ENCODE results near the gene KLHL13.

KLHL13 gene

DNA sequence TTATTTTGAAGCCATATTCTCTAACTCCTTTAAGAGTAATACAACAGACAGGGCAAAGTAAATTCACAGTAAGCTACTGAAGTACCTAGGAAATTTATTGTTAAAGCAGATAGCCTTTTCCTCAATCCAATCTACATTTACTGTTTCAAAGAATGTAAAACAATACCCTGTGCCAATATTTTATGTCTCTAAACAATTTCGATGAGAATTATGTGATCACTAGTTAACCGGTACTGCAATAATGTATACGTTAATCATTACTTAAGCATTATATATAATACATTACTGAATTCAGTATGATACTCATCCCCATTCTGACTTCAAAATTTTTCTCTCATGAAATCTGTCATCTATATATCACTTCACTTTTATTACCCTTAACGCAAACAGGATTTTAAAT lies 28.5 kb downstream of the KLHL13 start:
- no peak for TF ChIP-seq EZH2 (IDR thresholded peaks at IDR 0.05; ENCODE audit: borderline replicate concordance, low read length)
- TF ChIP-seq, protein P1, sequence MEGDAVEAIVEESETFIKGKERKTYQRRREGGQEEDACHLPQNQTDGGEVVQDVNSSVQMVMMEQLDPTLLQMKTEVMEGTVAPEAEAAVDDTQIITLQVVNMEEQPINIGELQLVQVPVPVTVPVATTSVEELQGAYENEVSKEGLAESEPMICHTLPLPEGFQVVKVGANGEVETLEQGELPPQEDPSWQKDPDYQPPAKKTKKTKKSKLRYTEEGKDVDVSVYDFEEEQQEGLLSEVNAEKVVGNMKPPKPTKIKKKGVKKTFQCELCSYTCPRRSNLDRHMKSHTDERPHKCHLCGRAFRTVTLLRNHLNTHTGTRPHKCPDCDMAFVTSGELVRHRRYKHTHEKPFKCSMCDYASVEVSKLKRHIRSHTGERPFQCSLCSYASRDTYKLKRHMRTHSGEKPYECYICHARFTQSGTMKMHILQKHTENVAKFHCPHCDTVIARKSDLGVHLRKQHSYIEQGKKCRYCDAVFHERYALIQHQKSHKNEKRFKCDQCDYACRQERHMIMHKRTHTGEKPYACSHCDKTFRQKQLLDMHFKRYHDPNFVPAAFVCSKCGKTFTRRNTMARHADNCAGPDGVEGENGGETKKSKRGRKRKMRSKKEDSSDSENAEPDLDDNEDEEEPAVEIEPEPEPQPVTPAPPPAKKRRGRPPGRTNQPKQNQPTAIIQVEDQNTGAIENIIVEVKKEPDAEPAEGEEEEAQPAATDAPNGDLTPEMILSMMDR (IDR thresholded peaks at IDR 0.05; ENCODE audit: low read length), result no peak
- no peaks in the 10 kb centered on the region for H3K27me3 ChIP-seq (ENCODE audit: insufficient read depth, low read length)
- no peaks in the 10 kb centered on the region for H3K79me2 ChIP-seq (ENCODE audit: insufficient read depth, low read length)
- no peak overlapping the region for H2AFZ ChIP-seq (ENCODE audit: low read length)
- no peak overlapping the region for H3K4me3 ChIP-seq (ENCODE audit: low read depth, low read length, poor library complexity, severe bottlenecking)
- no peak overlapping the region for H3K27ac ChIP-seq (ENCODE audit: low read depth, low read length, poor library complexity, severe bottlenecking)
- no peaks in the 10 kb centered on the region for H3K4me1 ChIP-seq (ENCODE audit: insufficient read depth, low read length, severe bottlenecking)
- H3K4me2 ChIP-seq (ENCODE audit: low read length), result no peak overlapping the region
- no peaks in the 10 kb centered on the region for H4K20me1 ChIP-seq (ENCODE audit: insufficient read depth, low read length)
- no peaks in the 10 kb centered on the region for H3K9me2 ChIP-seq (ENCODE audit: low read depth, low read length)
- H3K36me3 ChIP-seq (ENCODE audit: insufficient read depth, low read length), result no peaks in the 10 kb centered on the region
- H3F3A ChIP-seq (ENCODE audit: insufficient read depth, low read length), result no peaks in the 10 kb centered on the region
- H3K9me3 ChIP-seq (ENCODE audit: low read length), result no peaks in the 10 kb centered on the region
- H3K9ac ChIP-seq (ENCODE audit: low read length), result no peak overlapping the region

DNA sequence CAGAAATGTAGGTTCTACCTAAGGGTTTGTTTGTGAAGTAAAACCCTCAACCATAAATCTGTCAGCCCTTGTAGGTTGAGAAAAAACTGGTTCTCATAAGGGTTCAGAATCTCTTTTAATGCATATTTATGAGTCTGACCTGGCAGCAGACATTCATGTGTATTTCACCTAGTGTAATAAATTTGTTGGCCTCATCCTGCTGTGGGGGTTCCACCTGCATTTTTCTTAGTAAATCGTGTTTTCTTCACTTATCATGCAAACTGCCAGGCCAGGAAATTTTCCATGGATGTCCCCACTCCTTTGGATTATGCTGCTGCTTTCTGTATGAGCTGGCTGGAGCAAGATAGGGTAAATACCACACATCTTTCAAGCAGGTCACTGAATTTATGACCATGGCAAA lies 42.4 kb downstream of the KLHL13 start:
- no peaks in the 10 kb centered on the region for H3K79me2 ChIP-seq (ENCODE audit: insufficient read depth, low read length)
- H3K9me3 ChIP-seq (ENCODE audit: low read length), result no peaks in the 10 kb centered on the region
- no peak overlapping the region for H3K4me3 ChIP-seq (ENCODE audit: low read depth, low read length, poor library complexity, severe bottlenecking)
- no peaks in the 10 kb centered on the region for H3K4me1 ChIP-seq (ENCODE audit: insufficient read depth, low read length, severe bottlenecking)
- TF ChIP-seq, protein P1 (IDR thresholded peaks at IDR 0.05; ENCODE audit: low read length), result no peak
- TF ChIP-seq EZH2 (IDR thresholded peaks at IDR 0.05; ENCODE audit: borderline replicate concordance, low read length), result no peak
- H3K27me3 ChIP-seq (ENCODE audit: insufficient read depth, low read length), result no peaks in the 10 kb centered on the region
- no peaks in the 10 kb centered on the region for H3K9me2 ChIP-seq (ENCODE audit: low read depth, low read length)
- no peak overlapping the region for H3K27ac ChIP-seq (ENCODE audit: low read depth, low read length, poor library complexity, severe bottlenecking)
- H3K4me2 ChIP-seq (ENCODE audit: low read length), result no peak overlapping the region
- H2AFZ ChIP-seq (ENCODE audit: low read length), result no peak overlapping the region
- H4K20me1 ChIP-seq (ENCODE audit: insufficient read depth, low read length), result no peaks in the 10 kb centered on the region
- no peak overlapping the region for H3K9ac ChIP-seq (ENCODE audit: low read length)
- H3K36me3 ChIP-seq (ENCODE audit: insufficient read depth, low read length), result no peaks in the 10 kb centered on the region
- no peaks in the 10 kb centered on the region for H3F3A ChIP-seq (ENCODE audit: insufficient read depth, low read length)

DNA sequence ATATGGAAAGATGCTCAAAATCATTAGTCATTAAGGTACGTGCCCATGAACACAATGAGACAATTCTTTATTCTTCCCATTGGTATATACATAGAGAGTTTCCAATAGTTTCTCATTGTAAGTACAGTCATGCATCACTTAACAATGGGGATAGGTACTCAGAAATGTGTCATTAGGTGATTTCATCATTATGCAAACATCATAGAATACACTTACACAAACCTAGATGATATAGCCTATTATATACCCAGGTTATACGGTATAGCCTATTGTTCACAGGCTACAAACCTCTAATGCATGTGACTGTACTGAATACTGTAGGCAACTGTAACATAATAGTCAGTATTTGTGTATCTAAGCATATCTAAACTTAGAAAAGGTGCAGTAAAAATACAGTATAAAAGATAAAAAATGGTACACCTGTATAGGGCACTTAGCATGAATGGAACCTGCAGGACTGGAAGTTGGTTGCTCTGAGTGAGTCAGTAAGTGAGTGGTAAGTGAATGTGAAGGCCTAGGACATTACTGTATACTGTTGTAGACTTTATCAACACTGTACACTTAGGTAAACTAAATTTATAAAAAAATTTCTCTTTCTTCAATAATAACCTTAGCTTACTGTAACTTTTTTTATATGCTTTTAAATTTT lies 49.6 kb downstream of the KLHL13 start:
- Histone ChIP-seq H3K79me2 (ENCODE audit: insufficient read depth, low read length) (no peaks in the 10 kb centered on the region), H2AFZ (ENCODE audit: low read length) (no peak overlapping the region), H3K4me2 (ENCODE audit: low read length) (no peak overlapping the region), H3K36me3 (ENCODE audit: insufficient read depth, low read length) (no peaks in the 10 kb centered on the region), H3K9me3 (ENCODE audit: low read length) (no peaks in the 10 kb centered on the region), H3K4me1 (ENCODE audit: insufficient read depth, low read length, severe bottlenecking) (no peaks in the 10 kb centered on the region), H3K27me3 (ENCODE audit: insufficient read depth, low read length) (no peaks in the 10 kb centered on the region), H3K27ac (ENCODE audit: low read depth, low read length, poor library complexity, severe bottlenecking) (no peak overlapping the region), H3F3A (ENCODE audit: insufficient read depth, low read length) (no peaks in the 10 kb centered on the region), H4K20me1 (ENCODE audit: insufficient read depth, low read length) (no peaks in the 10 kb centered on the region), H3K9me2 (ENCODE audit: low read depth, low read length) (no peaks in the 10 kb centered on the region), H3K9ac (ENCODE audit: low read length) (no peak overlapping the region), H3K4me3 (ENCODE audit: low read depth, low read length, poor library complexity, severe bottlenecking) (no peak overlapping the region)
- TF ChIP-seq EZH2 (IDR thresholded peaks at IDR 0.05; ENCODE audit: borderline replicate concordance, low read length), result no peak
- TF ChIP-seq, protein P1 (IDR thresholded peaks at IDR 0.05; ENCODE audit: low read length), result no peak

All from OCI-LY1 (cell line).